ENCODE results near the gene MAPK4.
"Not testable (repeated sequence)": the region's sequence is repeated elsewhere in the genome, so short reads cannot be mapped to it uniquely, and the experiment has no call there.

MAPK4 gene

DNA sequence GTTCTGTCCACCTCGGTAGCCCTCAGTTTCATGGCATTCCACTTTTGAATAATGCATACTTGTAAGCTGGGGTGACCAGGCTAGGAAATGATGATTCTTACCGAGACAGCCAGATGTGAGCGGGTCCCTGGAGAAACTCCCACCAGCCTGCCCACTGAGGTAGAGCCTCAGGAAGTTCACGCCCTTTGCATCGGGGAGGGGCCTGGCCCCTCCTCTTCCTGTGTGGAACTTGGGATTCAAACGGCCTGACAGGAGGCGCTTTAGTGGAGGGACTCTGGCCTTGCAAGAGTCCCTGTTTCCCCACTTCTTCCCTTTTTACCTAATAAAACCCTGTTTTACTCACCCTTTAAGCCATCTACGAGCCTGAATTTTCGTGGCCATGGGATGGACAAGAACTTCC, 215.3 kb downstream of the MAPK4 start:
- no peak for DNase-seq

DNA sequence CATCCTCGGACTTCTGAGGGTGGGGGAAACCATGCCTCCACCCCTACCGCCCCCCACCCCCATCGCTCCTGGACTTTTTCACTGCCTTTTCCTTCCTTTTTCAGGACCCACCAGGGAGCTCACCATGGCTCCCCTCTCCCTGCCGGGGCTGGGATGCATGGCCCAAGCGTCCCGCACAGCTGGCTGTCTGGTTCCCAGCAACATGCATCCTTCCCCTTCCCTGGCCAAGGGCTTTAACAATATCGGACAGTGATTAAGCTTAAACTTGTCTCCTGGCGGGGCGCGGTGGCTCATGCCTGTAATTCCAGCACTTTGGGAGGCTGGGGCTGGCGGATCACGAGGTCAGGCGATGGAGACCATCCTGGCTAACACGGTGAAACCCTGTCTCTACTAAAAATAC, 215.8 kb downstream of the MAPK4 start:
- DNase-seq = no peak

DNA sequence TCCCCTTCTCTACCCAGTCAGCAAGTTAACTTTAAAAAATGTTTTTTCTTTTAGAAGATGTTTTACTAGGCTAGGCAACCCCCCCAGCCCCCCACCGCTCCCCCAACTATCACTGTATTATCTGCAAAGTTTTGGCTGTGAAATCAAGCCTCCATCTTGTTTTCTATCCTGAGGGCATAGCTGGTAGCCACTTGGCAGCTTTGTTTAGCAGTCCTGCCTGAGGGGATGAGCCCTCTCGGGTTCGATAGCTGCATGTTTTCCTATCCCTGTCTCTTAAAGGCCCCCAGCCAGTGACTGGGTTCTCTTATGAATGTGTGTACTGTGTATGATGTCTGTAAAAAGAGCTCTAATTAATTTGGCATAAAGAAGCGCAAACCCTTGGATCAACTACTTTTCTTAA, 216.5 kb downstream of the MAPK4 start:
- DNase-seq = no peak

DNA sequence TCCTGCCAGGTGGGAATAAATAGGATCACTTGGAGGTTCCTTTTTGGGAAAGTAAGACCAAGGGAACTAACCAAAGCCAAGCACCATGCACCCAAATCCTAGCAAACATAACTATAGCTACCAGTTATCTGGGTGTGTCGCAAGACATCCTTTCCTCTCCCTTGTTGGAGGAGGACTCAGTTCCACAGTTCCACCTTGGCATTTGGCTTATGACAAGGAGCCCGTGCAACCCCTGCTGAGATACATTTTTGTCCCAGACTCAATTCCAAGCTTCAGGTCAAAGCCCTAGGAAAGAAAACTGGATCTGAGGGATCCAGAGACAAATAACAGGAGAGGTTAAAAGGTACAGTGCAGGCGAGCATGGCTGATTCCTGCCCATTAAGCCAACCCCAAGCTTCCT, 219.1 kb downstream of the MAPK4 start:
- not testable (repeated sequence) for DNase-seq
